OCI-LY1 (cell line): ENCODE data around the gene UBALD2.
"Not testable (repeated sequence)": the region's sequence is repeated elsewhere in the genome, so short reads cannot be mapped to it uniquely, and the experiment has no call there.

Experiments used
- H2AFZ ChIP-seq: fragments of 200-600 bp; sonication (generic), shearing (Covaris generic); 2 replicates; pipeline ENCODE4 v1.6.0; 2014; ENCODE audit warnings: antibody characterized with exemption, mild to moderate bottlenecking, low read length
- H3F3A ChIP-seq: fragments of 200-600 bp; sonication (generic), shearing (Covaris generic); 2 replicates; pipeline ENCODE4 v1.6.0; 2014; ENCODE audit warnings: mild to moderate bottlenecking, antibody characterized with exemption, low read length, moderate library complexity; ENCODE audit not compliant: insufficient read depth
- H3K27ac ChIP-seq: fragments of 200-600 bp; sonication (generic); 2 replicates; pipeline ENCODE4 v1.5.1; 2014; ENCODE audit warnings: low read length, mixed run types, mild to moderate bottlenecking, low read depth; ENCODE audit not compliant: poor library complexity, severe bottlenecking
- H3K27me3 ChIP-seq: fragments of 200-600 bp; sonication (generic); 2 replicates; pipeline ENCODE4 v1.6.0; 2014; ENCODE audit warnings: antibody characterized with exemption, mild to moderate bottlenecking, low read length, moderate library complexity; ENCODE audit not compliant: insufficient read depth
- H3K36me3 ChIP-seq: fragments of 200-600 bp; sonication (generic); 2 replicates; pipeline ENCODE4 v1.6.1; 2014; ENCODE audit warnings: mild to moderate bottlenecking, antibody characterized with exemption, low read length, moderate library complexity, mixed read lengths; ENCODE audit not compliant: insufficient read depth
- H3K4me1 ChIP-seq: fragments of 200-600 bp; sonication (generic); 2 replicates; pipeline ENCODE4 v1.5.1; 2014; ENCODE audit warnings: mild to moderate bottlenecking, low read length, moderate library complexity; ENCODE audit not compliant: insufficient read depth, severe bottlenecking
- H3K4me2 ChIP-seq: fragments of 200-600 bp; sonication (generic), shearing (Covaris generic); 2 replicates; pipeline ENCODE4 v1.6.1; 2014; ENCODE audit warnings: low read length
- H3K4me3 ChIP-seq: fragments of 200-600 bp; sonication (generic); 2 replicates; pipeline ENCODE4 v1.5.1; 2014; ENCODE audit warnings: low read length, low read depth, mild to moderate bottlenecking, mixed read lengths; ENCODE audit not compliant: poor library complexity, severe bottlenecking
- H3K79me2 ChIP-seq: fragments of 200-600 bp; shearing (Covaris generic); 2 replicates; pipeline ENCODE4 v1.6.1; 2016; ENCODE audit warnings: mixed run types, low read length, mixed read lengths; ENCODE audit not compliant: insufficient read depth
- H3K9ac ChIP-seq: fragments of 200-600 bp; sonication (generic), shearing (Covaris generic); 2 replicates; pipeline ENCODE4 v1.6.1; 2014; ENCODE audit warnings: mild to moderate bottlenecking, low read length, mixed read lengths
- H3K9me2 ChIP-seq: fragments of 200-600 bp; sonication (generic), shearing (Covaris generic); 2 replicates; pipeline ENCODE4 v1.6.1; 2014; ENCODE audit warnings: low read depth, mild to moderate bottlenecking, low read length, mixed read lengths
- H3K9me3 ChIP-seq: fragments of 200-600 bp; shearing (Covaris generic); 2 replicates; pipeline ENCODE4 v1.6.1; 2014; ENCODE audit warnings: low read length, mixed read lengths
- H4K20me1 ChIP-seq: fragments of 200-600 bp; sonication (generic), shearing (Covaris generic); 2 replicates; pipeline ENCODE4 v1.6.0; 2016; ENCODE audit warnings: mild to moderate bottlenecking, low read length; ENCODE audit not compliant: insufficient read depth
- CTCF ChIP-seq: fragments of 200-600 bp; sonication (generic), shearing (Covaris generic); IDR thresholded peaks from 2 replicates; pipeline ENCODE4 v1.5.1; 2017; ENCODE audit warnings: mild to moderate bottlenecking, antibody characterized with exemption, low read length, moderate library complexity, mixed read lengths
- EZH2 ChIP-seq: fragments of 200-600 bp; sonication (generic), shearing (Covaris generic); IDR thresholded peaks from 2 replicates; pipeline ENCODE4 v1.8.0; 2017; ENCODE audit warnings: borderline replicate concordance, mixed run types, mild to moderate bottlenecking, antibody characterized with exemption, low read length, moderate library complexity, mixed read lengths

Gene UBALD2

GRCh38 chr17:76250141-76250540 lies 15.0 kb upstream of the UBALD2 start:
- Histone ChIP-seq H3K4me1 (peaks cover 12% of the 10 kb centered on the region), H3K4me3 (no peak overlapping the region), H3K9ac (no peak overlapping the region), H3K9me2 (no peaks in the 10 kb centered on the region), H3K36me3 (no peaks in the 10 kb centered on the region), H3F3A (no peaks in the 10 kb centered on the region), H2AFZ (no peak overlapping the region), H4K20me1 (no peaks in the 10 kb centered on the region), H3K9me3 (no peaks in the 10 kb centered on the region), H3K4me2 (no peak overlapping the region), H3K79me2 (no peaks in the 10 kb centered on the region), H3K27me3 (peaks cover 9% of the 10 kb centered on the region; the same call in 1 of the 2 replicates), H3K27ac (no peak overlapping the region)
- TF ChIP-seq EZH2 (no peak), CTCF (no peak)

- H2AFZ ChIP-seq = no peak overlapping the region
- no peaks in the 10 kb centered on the region for H3K9me3 ChIP-seq
- H3K27ac ChIP-seq = no peak overlapping the region
Observed at GRCh38 chr17:76251478-76252039, 13.6 kb upstream of the UBALD2 start.

GRCh38 chr17:76252040-76252954 lies 12.9 kb upstream of the UBALD2 start:
- no peak overlapping the region for H3K27ac ChIP-seq
- H3K79me2 ChIP-seq = no peaks in the 10 kb centered on the region
- no peaks in the 10 kb centered on the region for H3K36me3 ChIP-seq
- H2AFZ ChIP-seq = no peak overlapping the region
- no peak overlapping the region for H3K4me3 ChIP-seq
- no peaks in the 10 kb centered on the region for H3K9me2 ChIP-seq
- no peaks in the 10 kb centered on the region for H4K20me1 ChIP-seq
- H3F3A ChIP-seq = no peaks in the 10 kb centered on the region
- no peaks in the 10 kb centered on the region for H3K9me3 ChIP-seq
- H3K9ac ChIP-seq = no peak overlapping the region
- peak overlapping the region; percentile 26; the same call in 1 of the 2 replicates for H3K4me2 ChIP-seq
- peaks cover 5% of the 10 kb centered on the region; the same call in 1 of the 2 replicates for H3K27me3 ChIP-seq
- TF ChIP-seq EZH2 (no peak), CTCF (no peak)
- H3K4me1 ChIP-seq = peaks cover 12% of the 10 kb centered on the region

More at GRCh38 chr17:76251478-76252039, 13.6 kb upstream of the UBALD2 start:
- Histone ChIP-seq H3F3A (no peaks in the 10 kb centered on the region), H3K9ac (no peak overlapping the region), H3K36me3 (no peaks in the 10 kb centered on the region), H3K79me2 (no peaks in the 10 kb centered on the region), H4K20me1 (no peaks in the 10 kb centered on the region), H3K4me3 (no peak overlapping the region), H3K4me1 (peaks cover 12% of the 10 kb centered on the region), H3K4me2 (no peak overlapping the region), H3K27me3 (peaks cover 5% of the 10 kb centered on the region; the same call in 1 of the 2 replicates), H3K9me2 (no peaks in the 10 kb centered on the region)
- TF ChIP-seq EZH2 (no peak), CTCF (no peak)

GRCh38 chr17:76252967-76253766 lies 12.0 kb upstream of the UBALD2 start:
- H3K9ac ChIP-seq, H3K4me2 ChIP-seq, H3K9me3 ChIP-seq: not testable (repeated sequence)

More at GRCh38 chr17:76252967-76253766, 12.0 kb upstream of the UBALD2 start:
- not testable (repeated sequence) for H3K4me3 ChIP-seq, H3K27ac ChIP-seq, H3F3A ChIP-seq, H3K36me3 ChIP-seq, H4K20me1 ChIP-seq, H3K9me2 ChIP-seq, H3K79me2 ChIP-seq, H2AFZ ChIP-seq, H3K27me3 ChIP-seq
- peaks cover 12% of the 10 kb centered on the region for H3K4me1 ChIP-seq
